NOMO-1 treated with DMSO at 0.1 percent for 48 hours (cell line): Measurements from ENCODE around the gene PPARD.

ENCODE experiments used
- DNase-seq: peaks from one replicate; lab custom pipeline; 2025; ENCODE audit not compliant: unreplicated experiment; lab: John Stamatoyannopoulos, UW

Gene PPARD

DNA sequence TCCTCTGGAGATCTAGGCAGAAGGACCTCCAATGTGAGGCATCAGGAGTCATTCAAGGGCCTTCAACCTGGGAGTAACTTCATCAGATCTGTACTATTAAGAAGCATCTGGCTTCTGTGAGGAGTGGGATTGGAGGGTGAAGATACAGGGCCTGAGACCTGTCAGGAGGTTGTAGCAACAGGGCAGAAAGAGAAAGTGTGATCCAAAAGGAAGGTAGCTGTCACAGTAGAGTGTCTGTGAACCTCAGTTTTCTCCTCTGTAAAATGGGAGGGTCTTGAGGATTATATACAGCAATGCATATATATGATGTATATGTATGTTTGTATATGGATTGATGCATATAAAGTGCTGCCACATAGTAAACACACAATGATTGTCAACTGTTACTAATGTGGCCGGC lies 123.3 kb downstream of the PPARD start:
- DNase-seq = no peak

- DNase-seq = peak; percentile 94
Observed at GRCh38 chr6:35468181-35468979, 126.0 kb downstream of the PPARD start, which contains the start of gene RPL10A. Gene RPL10A, plus strand, starts transcription at chr6:35468401. Its CDS starts 34 bp downstream, at chr6:35468435.

- no peak for DNase-seq
Observed at GRCh38 chr6:35468980-35469750, 126.8 kb downstream of the PPARD start.

DNA sequence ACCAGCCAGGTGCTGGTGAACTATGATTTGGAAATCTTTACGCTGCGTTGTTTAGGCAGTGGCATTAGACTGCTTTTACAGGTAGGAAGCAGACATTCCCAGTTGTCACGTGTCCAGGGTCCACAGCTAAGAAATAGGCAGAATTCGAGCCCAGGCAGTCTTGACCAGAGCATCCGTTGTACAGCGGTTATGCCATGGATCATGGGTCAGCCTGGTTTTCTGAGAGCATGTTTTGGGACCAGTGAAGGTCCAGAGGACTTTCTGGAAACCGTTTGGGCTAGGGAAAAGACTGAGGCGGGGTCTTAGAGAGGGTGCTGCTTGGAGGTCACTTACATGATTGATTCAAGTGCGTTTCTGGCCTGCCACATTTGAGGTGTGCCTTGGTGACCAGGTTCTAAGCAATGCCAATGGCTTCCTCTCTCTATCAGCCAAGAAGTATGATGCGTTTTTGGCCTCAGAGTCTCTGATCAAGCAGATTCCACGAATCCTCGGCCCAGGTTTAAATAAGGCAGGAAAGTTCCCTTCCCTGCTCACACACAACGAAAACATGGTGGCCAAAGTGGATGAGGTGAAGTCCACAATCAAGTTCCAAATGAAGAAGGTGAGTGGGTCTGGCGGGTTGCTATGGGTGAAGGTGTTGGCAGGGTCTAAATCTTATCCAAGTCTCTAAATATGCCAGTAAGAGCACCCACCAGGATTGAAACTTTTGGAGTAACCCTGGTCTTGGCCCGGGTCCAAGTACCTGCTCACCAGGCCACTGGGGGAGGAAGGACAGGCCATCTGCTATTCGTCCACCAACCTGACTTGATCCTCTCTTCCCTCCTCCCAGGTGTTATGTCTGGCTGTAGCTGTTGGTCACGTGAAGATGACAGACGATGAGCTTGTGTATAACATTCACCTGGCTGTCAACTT lies 127.6 kb downstream of the PPARD start:
- DNase-seq = no peak

- no peak for DNase-seq
Observed at GRCh38 chr6:35470663-35471120, 128.3 kb downstream of the PPARD start.

- no peak for DNase-seq
Observed at GRCh38 chr6:35471836-35472345, 129.5 kb downstream of the PPARD start.

DNA sequence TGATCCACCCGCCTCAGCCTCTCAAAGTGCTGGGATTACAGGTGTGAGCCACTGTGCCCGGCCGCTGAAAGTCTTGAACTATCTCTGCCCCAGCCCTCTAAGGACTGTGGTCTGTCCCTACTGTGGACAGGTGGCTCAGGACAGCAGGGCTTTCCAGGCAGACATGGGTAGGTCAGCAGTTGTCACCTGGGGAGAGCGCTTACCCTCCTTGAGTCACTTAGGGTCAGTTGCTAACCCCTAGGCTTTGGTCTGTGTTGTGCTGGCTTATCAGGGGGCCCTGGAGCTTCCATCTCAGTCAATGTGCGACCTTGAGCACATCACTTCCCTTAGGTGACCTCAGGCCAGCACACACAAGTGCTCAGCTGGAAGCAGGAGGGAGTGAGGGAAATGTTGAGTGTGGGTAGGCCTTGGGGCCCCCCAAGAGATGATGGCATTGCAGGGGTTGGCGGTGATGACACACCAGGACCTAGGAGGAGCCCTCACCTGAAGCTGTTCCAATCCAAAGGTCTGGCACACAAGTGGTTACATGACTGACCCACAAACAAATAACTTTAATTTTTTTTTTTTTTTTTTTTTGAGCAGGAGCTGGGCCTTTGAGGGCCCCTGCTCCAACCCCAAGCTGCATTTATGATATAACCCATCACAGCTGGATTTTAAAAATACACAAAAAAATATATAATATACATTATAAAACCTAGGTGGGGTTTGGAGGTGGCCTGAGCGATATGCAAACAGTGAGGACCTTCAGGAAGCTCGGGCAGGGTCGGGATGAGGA lies 130.9 kb downstream of the PPARD start:
- DNase-seq = no peak

GRCh38 chr6:35473850-35474130 lies 131.4 kb downstream of the PPARD start:
- DNase-seq = no peak

- no peak for DNase-seq
Observed at GRCh38 chr6:35474131-35474941, 132.0 kb downstream of the PPARD start.

DNA sequence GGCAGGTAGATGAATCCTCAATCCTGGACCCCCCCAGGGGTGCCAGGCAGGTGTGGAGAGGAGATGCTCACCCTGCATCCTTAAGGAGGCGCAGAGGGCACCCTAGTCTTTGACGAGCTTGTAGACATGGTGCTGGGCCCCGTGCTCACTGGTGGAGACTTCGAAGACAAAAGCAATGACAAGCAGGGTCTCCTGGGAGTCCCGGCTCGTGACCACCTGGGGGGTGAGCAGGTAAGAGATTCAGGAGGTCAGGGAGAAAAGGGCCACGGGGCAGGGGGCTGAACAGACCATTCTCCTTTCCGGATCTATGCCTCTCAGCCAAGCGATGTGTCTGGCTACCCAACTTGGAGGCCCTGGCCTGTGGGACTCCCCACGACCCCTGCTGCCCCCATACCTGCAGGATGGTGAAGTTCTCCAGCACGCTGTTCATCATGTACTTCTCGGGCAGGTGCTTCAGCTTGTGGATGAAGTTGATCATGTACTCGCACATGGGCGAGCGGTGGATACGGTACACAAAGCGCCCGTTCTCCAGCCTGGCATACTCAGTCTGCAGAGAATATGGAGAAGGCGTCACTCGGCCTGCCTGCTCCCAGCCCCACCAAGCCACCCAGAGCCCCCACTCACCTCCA lies 132.7 kb downstream of the PPARD start:
- no peak for DNase-seq

DNA sequence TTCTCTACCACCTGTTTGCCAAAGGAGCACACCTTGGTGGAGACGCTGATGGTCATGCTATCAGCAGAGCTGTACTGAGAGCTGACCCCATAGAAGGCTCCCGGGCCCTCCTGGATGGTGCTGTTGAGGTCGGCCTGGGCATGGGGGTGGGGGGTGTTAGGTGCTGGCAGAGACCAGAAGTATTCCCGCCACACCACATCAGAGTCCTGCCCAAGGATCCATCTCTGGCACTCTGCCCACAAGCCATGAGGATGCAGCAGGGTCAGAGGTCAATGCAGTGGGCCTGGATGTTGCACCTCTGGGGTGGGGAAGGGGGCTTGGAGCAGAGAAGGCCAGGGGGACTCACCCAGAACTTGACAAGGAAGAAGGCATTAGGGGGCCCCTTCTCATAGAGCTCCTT lies 133.2 kb downstream of the PPARD start:
- DNase-seq = no peak

DNA sequence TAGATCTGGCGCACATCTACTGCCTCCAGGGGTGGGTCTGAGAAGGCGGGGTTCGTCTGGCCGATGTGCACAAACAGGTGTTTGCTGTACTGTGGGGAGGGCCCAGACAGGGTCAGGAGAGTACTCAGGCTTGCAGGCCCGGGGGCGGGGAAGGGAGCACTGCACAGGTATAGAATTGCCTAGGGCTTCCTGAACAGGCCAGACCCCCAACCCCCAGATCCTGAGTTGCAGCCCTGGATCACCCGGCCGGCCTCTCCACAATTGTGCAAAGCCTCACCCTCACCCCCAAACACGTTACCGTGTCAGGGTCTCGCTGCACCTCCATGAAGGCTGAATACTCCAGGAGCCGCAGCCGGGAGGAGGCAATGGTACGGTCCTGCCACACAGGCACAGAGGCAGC lies 133.6 kb downstream of the PPARD start:
- no peak for DNase-seq

DNA sequence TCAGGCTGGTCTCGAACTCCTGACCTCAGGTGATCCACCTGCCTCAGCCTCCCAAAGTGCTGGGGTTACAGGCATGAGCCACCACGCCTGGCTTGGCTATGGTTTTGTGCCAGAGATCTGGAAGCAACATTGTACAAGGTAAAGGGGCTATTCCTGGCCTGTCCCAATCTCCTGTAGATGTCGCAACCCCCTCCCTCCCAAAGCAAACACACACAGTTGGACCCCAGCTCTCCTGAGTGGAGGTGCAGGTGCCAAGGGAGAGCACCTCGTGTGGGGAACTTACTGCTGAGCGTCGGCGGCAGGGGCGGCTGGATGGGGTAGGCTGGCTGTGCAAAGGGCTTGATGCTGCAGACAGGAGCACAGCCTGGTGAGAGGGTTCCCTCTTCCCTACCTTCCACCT lies 134.7 kb downstream of the PPARD start:
- no peak for DNase-seq
